Activated B cell treated with CpG ODN at 0.5 μM for 24 hours (primary cell): Measurements from ENCODE around the gene SYT1. TPM values are rescaled to one million over a fixed set of nuclear protein-coding genes. Genes with fewer than 3 reads are reported as not detected.

Source experiments
- ATAC-seq: fragments of 200-7000 bp; cut with Tn5 transposase; one replicate; pipeline ENCODE4 v1.10.0; 2021; ENCODE audit warnings: low read depth, mild to moderate bottlenecking, moderate library complexity
- CTCF ChIA-PET: fragments of 350-600 bp; sonication (Branson Sonifier 250); formaldehyde crosslinking; loops from one replicate; lab custom pipeline; 2021; ENCODE audit warnings: antibody characterized with exemption; lab: Charles Lee
- POLR2A ChIA-PET: fragments of 350-600 bp; sonication (Branson Sonifier 250); formaldehyde crosslinking; loops from one replicate; lab custom pipeline; 2021; ENCODE audit warnings: antibody characterized with exemption; lab: Charles Lee
- DNase-seq: peaks from one replicate; pipeline ENCODE4 v3.0.0; 2022
- H3K27ac Mint-ChIP-seq: one replicate; pipeline ENCODE4 v1.8.0; 2020; ENCODE audit warnings: mixed read lengths
- H3K27me3 Mint-ChIP-seq: one replicate; pipeline ENCODE4 v1.8.0; 2021; ENCODE audit warnings: mixed read lengths
- H3K36me3 Mint-ChIP-seq: one replicate; pipeline ENCODE4 v1.8.0; 2021; ENCODE audit warnings: low read depth, mixed read lengths
- H3K4me1 Mint-ChIP-seq: one replicate; pipeline ENCODE4 v1.8.0; 2021; ENCODE audit warnings: mixed read lengths
- H3K4me3 Mint-ChIP-seq: one replicate; pipeline ENCODE4 v1.8.0; 2020; ENCODE audit warnings: mild to moderate bottlenecking, mixed read lengths
- H3K9me3 Mint-ChIP-seq: one replicate; pipeline ENCODE4 v1.8.0; 2020; ENCODE audit warnings: mixed read lengths
- CTCF ChIP-seq: fragments of 200-600 bp; IDR thresholded peaks from one replicate; pipeline ENCODE4 v1.8.0; 2022; ENCODE audit warnings: antibody characterized with exemption, mild to moderate bottlenecking
- intact Hi-C: fragments of 100-400 bp; cut with micrococcal nuclease; formaldehyde crosslinking; loops from one replicate; pipeline ENCODE4 v1.15.1; 2024
- total RNA-seq: library from RNA; stranded (reverse); gene quantifications from 2 replicates; pipeline ENCODE4 v1.2.3, GENCODE V29; 2022

The SYT1 gene
- total RNA-seq, 1 donor from 2014 or later = 0.49 TPM

- H3K9me3 Mint-ChIP-seq = no peaks in the 10 kb centered on the region
- H3K4me1 Mint-ChIP-seq = no peaks in the 10 kb centered on the region
- no peak for DNase-seq
- TF ChIP-seq CTCF = no peak
- no peaks in the 10 kb centered on the region for H3K27me3 Mint-ChIP-seq
- POLR2A ChIA-PET = no interaction called here
- CTCF ChIA-PET = no interaction called here
- H3K36me3 Mint-ChIP-seq = no peaks in the 10 kb centered on the region
- intact Hi-C loops = no loop called here
- ATAC-seq = no peak
- H3K4me3 Mint-ChIP-seq = no peak overlapping the region
- no peak overlapping the region for H3K27ac Mint-ChIP-seq
These were observed 588.3 kb downstream of the SYT1 start for GRCh38 chr12:79452906-79453305.

GRCh38 chr12:79453820-79454219 is 589.2 kb downstream of the SYT1 start:
- no peaks in the 10 kb centered on the region for H3K9me3 Mint-ChIP-seq

GRCh38 chr12:79454338-79454843 is 589.8 kb downstream of the SYT1 start:
- ATAC-seq = no peak
- Mint-ChIP-seq H3K9me3 (no peaks in the 10 kb centered on the region), H3K27me3 (no peaks in the 10 kb centered on the region), H3K27ac (no peak overlapping the region), H3K4me1 (no peaks in the 10 kb centered on the region), H3K4me3 (no peak overlapping the region), H3K36me3 (no peaks in the 10 kb centered on the region)
- ChIA-PET POLR2A (no interaction called here), CTCF (no interaction called here)
- intact Hi-C loops = no loop called here
- DNase-seq = no peak
- TF ChIP-seq CTCF = no peak

More at GRCh38 chr12:79453820-79454219, 589.2 kb downstream of the SYT1 start:
- H3K4me3 Mint-ChIP-seq = no peak overlapping the region
- no peak overlapping the region for H3K27ac Mint-ChIP-seq
- intact Hi-C loops = no loop called here
- ChIA-PET POLR2A (no interaction called here), CTCF (no interaction called here)
- no peak for DNase-seq
- no peak for TF ChIP-seq CTCF
- H3K36me3 Mint-ChIP-seq = no peaks in the 10 kb centered on the region
- ATAC-seq = no peak
- H3K4me1 Mint-ChIP-seq = no peaks in the 10 kb centered on the region
- H3K27me3 Mint-ChIP-seq = no peaks in the 10 kb centered on the region

GRCh38 chr12:79455286-79455685 is 590.7 kb downstream of the SYT1 start:
- no peaks in the 10 kb centered on the region for H3K36me3 Mint-ChIP-seq
- DNase-seq (no peak), ATAC-seq (no peak)
- no peaks in the 10 kb centered on the region for H3K27me3 Mint-ChIP-seq
- no peaks in the 10 kb centered on the region for H3K4me1 Mint-ChIP-seq
- H3K9me3 Mint-ChIP-seq = no peaks in the 10 kb centered on the region
- no peak overlapping the region for H3K4me3 Mint-ChIP-seq
- intact Hi-C loops = no loop called here
- no peak overlapping the region for H3K27ac Mint-ChIP-seq
- POLR2A ChIA-PET = no interaction called here
- CTCF ChIA-PET = no interaction called here
- no peak for TF ChIP-seq CTCF

- H3K27me3 Mint-ChIP-seq = no peaks in the 10 kb centered on the region
- intact Hi-C loops = no loop called here
These were observed 617.7 kb downstream of the SYT1 start for GRCh38 chr12:79482323-79482722.

More at GRCh38 chr12:79482323-79482722, 617.7 kb downstream of the SYT1 start:
- no peaks in the 10 kb centered on the region for H3K36me3 Mint-ChIP-seq
- H3K9me3 Mint-ChIP-seq = no peaks in the 10 kb centered on the region
- DNase-seq (no peak), ATAC-seq (no peak)
- no peaks in the 10 kb centered on the region for H3K4me1 Mint-ChIP-seq
- ChIA-PET POLR2A (no interaction called here), CTCF (no interaction called here)
- no peak overlapping the region for H3K27ac Mint-ChIP-seq
- H3K4me3 Mint-ChIP-seq = no peak overlapping the region
- no peak for TF ChIP-seq CTCF
